Activated CD4-positive, alpha-beta T cell treated with anti-CD3 and anti-CD28 coated beads for 36 hours (primary cell): Measurements from ENCODE around the gene CAPN14. TPM values are rescaled to one million over a fixed set of nuclear protein-coding genes. Genes with fewer than 3 reads are reported as not detected.

ENCODE experiments used
- ATAC-seq: fragments of 200-7000 bp; cut with Tn5 transposase; one replicate; pipeline ENCODE4 v1.10.0; 2021; ENCODE audit warnings: mild to moderate bottlenecking, moderate library complexity
- CTCF ChIA-PET: fragments of 350-600 bp; sonication (Branson Sonifier 250); formaldehyde crosslinking; loops from one replicate; lab custom pipeline; 2021; ENCODE audit warnings: antibody characterized with exemption; lab: Charles Lee
- POLR2A ChIA-PET: fragments of 350-600 bp; sonication (Branson Sonifier 250); formaldehyde crosslinking; loops from one replicate; lab custom pipeline; 2021; ENCODE audit warnings: antibody characterized with exemption, inconsistent platforms; lab: Charles Lee
- DNase-seq: peaks from one replicate; pipeline ENCODE4 v3.0.0-alpha.2; 2020
- H3K27ac Mint-ChIP-seq: one replicate; pipeline ENCODE4 v1.8.0; 2021; ENCODE audit warnings: mixed read lengths
- H3K27me3 Mint-ChIP-seq: one replicate; pipeline ENCODE4 v1.8.0; 2021; ENCODE audit warnings: mixed read lengths
- H3K36me3 Mint-ChIP-seq: one replicate; pipeline ENCODE4 v1.8.0; 2021; ENCODE audit warnings: low read depth, mixed read lengths
- H3K4me1 Mint-ChIP-seq: one replicate; pipeline ENCODE4 v1.8.0; 2021; ENCODE audit warnings: mixed read lengths
- H3K4me3 Mint-ChIP-seq: one replicate; pipeline ENCODE4 v1.8.0; 2021; ENCODE audit warnings: mild to moderate bottlenecking, moderate library complexity, mixed read lengths
- H3K9me3 Mint-ChIP-seq: one replicate; pipeline ENCODE4 v1.8.0; 2021; ENCODE audit warnings: low read depth, mixed read lengths
- intact Hi-C, 2 experiments: fragments of 100-400 bp; cut with DNase I in 1 of 2; cut with micrococcal nuclease in 1 of 2; formaldehyde crosslinking; loops; one replicate each; pipeline versions ENCODE4 v1.14.2 to v1.15.1; 2022 to 2024; cut with DNase I, micrococcal nuclease
- total RNA-seq, 2 experiments: library from RNA; stranded (reverse); gene quantifications; one replicate each; pipeline ENCODE4 v1.2.3, GENCODE V29; 2021

CAPN14 gene, protein sequence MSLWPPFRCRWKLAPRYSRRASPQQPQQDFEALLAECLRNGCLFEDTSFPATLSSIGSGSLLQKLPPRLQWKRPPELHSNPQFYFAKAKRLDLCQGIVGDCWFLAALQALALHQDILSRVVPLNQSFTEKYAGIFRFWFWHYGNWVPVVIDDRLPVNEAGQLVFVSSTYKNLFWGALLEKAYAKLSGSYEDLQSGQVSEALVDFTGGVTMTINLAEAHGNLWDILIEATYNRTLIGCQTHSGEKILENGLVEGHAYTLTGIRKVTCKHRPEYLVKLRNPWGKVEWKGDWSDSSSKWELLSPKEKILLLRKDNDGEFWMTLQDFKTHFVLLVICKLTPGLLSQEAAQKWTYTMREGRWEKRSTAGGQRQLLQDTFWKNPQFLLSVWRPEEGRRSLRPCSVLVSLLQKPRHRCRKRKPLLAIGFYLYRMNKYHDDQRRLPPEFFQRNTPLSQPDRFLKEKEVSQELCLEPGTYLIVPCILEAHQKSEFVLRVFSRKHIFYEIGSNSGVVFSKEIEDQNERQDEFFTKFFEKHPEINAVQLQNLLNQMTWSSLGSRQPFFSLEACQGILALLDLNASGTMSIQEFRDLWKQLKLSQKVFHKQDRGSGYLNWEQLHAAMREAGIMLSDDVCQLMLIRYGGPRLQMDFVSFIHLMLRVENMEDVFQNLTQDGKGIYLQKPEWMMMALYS
- total RNA-seq = under 1 TPM; 0.51 to 0.64 TPM

DNA sequence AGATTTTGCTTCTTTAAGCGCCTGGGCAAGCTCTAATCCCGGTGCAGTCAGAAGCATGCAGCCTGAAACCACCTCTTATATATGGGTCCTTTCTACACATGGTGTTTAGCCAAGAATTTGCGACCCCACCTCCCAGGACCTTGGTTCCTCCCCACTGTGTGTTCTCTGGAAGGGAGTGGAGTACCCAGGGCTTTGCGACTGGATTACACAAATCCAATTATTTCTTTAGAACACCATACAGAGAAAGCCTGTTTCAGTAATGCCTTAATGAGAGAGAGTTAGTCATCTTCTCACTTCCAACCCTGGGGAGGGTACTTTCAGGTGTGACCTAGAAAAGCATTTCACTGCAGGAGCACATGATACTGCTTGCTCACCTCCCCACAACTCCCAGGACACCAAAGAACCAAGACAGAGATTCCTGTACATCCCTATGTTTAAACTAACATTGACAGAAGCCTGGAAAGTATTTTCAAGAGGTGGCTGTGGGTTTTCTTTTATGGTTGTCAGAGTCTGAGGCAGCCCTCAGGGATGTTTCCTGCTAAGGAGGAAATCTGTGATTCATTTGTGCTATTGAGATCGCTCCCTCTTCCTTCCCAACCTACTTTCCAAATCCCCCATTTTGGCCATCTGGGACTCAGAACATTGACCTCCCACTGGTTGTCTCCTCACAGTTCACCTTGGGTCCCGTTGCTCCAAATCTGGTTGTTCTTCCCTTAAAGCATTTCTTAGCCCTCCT is at the start of gene CAPN14:
CAPN14 (minus strand) TSS at position 51 of the 736 bp plus-strand sequence. CDS start 12,068 bp downstream, outside the sequence.
- ATAC-seq = peak; percentile 84
- POLR2A ChIA-PET = no interaction called here
- Mint-ChIP-seq H3K27me3 (peaks cover 6% of the 10 kb centered on the region), H3K4me1 (peaks cover 19% of the 10 kb centered on the region), H3K27ac (no peak within 1 kb of the TSS), H3K9me3 (no peaks in the 10 kb centered on the region), H3K4me3 (no peak within 1 kb of the TSS), H3K36me3 (no peaks in the 10 kb centered on the region)
- DNase-seq = no peak
- CTCF ChIA-PET = interaction anchor here (0.8 to 1.4 kb wide), 2 partner anchors 47 to 482 kb away, joined by 3 to 6 read pairs; no protein-coding TSS in a partner anchor
- intact Hi-C loops = no loop called here

DNA sequence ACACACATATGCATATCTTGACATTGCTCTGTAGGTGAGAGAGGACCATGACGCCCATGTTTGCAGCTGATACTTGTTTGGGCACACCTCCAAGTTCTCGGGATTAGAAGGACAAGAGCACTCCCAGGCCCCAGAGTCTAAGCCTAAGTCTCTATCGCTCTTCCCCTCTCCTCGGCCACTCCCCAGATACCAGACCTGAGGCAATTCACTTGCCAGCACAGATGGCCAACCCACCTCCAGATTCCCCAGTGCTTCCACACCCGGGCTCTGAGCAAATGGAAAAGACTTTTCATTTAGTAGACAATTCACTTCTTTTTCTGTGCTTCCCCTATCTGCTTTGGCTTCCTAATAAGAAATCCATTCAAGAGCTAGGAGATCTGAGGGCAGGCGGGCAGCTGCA is 49.5 kb upstream of the CAPN14 start:
- POLR2A ChIA-PET = no interaction called here
- Mint-ChIP-seq H3K4me1 (no peaks in the 10 kb centered on the region), H3K4me3 (no peak overlapping the region), H3K9me3 (no peaks in the 10 kb centered on the region), H3K27ac (no peak overlapping the region), H3K27me3 (no peaks in the 10 kb centered on the region), H3K36me3 (no peaks in the 10 kb centered on the region)
- DNase-seq (no peak), ATAC-seq (no peak)
- intact Hi-C loops = no loop called here
- CTCF ChIA-PET = interaction anchor here (1.1 kb wide), 1 partner anchor 68 kb away, joined by 3 read pairs; no protein-coding TSS in a partner anchor

DNA sequence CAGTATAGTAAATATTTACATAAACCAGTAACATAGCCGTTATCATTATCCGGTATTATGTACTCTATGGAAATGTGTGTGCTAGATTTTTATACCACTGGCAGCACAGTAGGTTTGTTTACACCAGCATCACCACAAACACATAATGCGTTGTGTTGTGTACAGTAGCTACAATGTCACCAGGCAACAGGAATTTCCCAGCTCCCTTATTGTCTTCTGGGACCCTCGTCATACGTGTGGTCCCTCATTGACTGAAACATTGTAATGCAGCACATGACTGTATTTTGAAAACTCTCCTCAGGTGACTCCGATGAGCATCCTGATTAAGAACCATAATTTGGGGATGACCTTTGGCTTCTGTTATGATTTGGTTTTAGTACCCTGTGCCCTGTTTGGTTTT is 47.9 kb upstream of the CAPN14 start:
- DNase-seq (no peak), ATAC-seq (no peak)
- no peak overlapping the region for H3K27ac Mint-ChIP-seq
- no peaks in the 10 kb centered on the region for H3K36me3 Mint-ChIP-seq
- CTCF ChIA-PET = no interaction called here
- H3K9me3 Mint-ChIP-seq = no peaks in the 10 kb centered on the region
- no peak overlapping the region for H3K4me3 Mint-ChIP-seq
- no peaks in the 10 kb centered on the region for H3K27me3 Mint-ChIP-seq
- H3K4me1 Mint-ChIP-seq = no peaks in the 10 kb centered on the region
- intact Hi-C loops = no loop called here
- POLR2A ChIA-PET = no interaction called here

DNA sequence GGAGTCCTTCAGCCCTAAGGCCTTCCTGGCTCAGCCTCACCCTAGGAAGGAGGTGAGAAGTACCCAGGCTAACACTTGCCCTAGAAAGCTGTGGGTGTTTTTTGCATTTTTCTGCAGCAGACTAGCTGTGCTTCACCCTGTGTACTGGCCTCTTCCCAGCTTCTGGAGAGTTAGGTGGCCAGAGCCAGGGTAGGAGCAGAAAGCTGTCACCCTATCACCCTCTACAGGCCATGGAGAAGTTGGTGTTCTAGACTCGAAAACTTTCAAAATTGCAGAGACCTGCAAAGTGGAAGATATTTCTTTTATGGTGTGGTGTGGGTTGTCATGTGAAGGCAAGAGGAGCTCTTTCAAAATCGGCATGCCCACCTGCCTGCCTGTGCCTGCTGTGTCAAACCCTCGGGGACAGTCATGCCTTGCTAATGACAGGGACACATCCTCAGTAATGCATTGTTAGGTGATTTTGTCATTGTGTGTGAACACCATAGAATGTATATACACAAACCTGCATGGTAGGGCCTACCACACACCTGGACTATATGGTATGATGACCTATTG is 46.4 kb upstream of the CAPN14 start:
- CTCF ChIA-PET = interaction anchor here (0.6 to 0.8 kb wide), 2 partner anchors 24 to 1345 kb away, joined by 3 read pairs; no protein-coding TSS in a partner anchor
- H3K27me3 Mint-ChIP-seq = no peaks in the 10 kb centered on the region
- intact Hi-C loops = no loop called here
- no peak overlapping the region for H3K27ac Mint-ChIP-seq
- no peaks in the 10 kb centered on the region for H3K36me3 Mint-ChIP-seq
- no peak for DNase-seq
- no peak for ATAC-seq
- H3K9me3 Mint-ChIP-seq = no peaks in the 10 kb centered on the region
- no peaks in the 10 kb centered on the region for H3K4me1 Mint-ChIP-seq
- POLR2A ChIA-PET = no interaction called here
- H3K4me3 Mint-ChIP-seq = no peak overlapping the region

DNA sequence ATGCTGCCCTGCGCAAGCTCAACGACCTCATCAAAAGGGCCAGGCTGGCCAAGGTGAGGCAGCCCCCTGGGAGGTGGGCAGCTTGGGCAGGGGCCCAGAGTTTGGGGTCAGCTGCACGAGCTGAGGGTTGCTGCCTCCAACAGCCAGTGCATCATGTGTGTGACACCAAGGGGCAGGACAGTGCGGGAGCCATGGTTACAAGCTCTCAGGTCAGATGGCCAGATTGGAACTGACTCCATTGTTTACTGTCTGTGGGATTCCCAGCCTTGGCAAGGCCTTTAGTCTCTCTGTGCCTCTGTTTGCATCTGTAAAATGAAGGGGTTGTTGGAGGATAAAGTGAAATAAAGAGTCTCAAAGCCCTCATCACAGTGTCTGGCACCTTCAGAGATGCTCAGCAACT is 43.6 kb upstream of the CAPN14 start:
- H3K4me1 Mint-ChIP-seq = no peaks in the 10 kb centered on the region
- no peaks in the 10 kb centered on the region for H3K36me3 Mint-ChIP-seq
- ChIA-PET POLR2A (no interaction called here), CTCF (no interaction called here)
- intact Hi-C loops = no loop called here
- no peak for ATAC-seq
- H3K27ac Mint-ChIP-seq = no peak overlapping the region
- H3K9me3 Mint-ChIP-seq = no peaks in the 10 kb centered on the region
- no peak overlapping the region for H3K4me3 Mint-ChIP-seq
- H3K27me3 Mint-ChIP-seq = no peaks in the 10 kb centered on the region
- no peak for DNase-seq

DNA sequence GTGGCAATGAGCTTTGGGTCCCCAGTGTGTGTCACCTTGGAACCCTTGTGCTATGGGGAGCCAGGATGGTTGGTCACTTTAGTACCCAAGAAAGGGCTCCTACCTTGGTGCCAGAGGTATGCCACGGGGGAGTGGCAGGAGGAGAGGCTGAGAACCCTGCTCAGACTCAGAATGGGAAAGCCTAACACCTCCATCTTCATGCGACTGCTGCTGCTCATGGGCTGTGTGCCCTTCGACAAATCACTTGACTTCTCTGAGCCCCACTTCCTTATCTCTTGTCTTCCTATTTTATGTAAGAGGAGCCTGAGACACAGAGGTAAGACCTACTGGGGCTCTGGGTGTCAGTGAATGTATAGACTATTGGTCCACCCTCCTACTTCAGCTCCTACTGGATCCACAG is 41.8 kb upstream of the CAPN14 start:
- Mint-ChIP-seq H3K27ac (no peak overlapping the region), H3K27me3 (no peaks in the 10 kb centered on the region), H3K36me3 (no peaks in the 10 kb centered on the region), H3K4me3 (no peak overlapping the region), H3K9me3 (no peaks in the 10 kb centered on the region), H3K4me1 (no peaks in the 10 kb centered on the region)
- ChIA-PET POLR2A (no interaction called here), CTCF (no interaction called here)
- intact Hi-C loops = no loop called here
- DNase-seq (no peak), ATAC-seq (no peak)

DNA sequence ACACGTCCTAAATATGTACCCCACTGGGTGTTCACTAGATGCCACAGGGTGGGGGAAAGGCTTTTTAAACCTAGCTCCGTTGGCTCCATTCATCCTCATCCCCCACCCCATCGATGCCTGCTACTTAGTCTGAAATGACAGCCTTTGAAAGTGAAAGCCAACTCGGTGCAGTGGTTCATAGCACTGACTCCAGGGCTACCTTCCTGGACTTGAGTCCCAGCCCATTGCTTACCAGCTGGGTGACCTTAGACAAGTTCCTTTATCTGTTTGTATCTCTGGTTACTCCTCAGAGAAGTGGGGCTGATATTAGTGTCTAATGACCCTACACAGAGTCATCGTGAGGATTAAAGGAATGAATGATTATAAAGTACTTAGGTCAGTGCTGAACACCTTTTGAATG is 41.0 kb upstream of the CAPN14 start:
- intact Hi-C loops = no loop called here
- POLR2A ChIA-PET = no interaction called here

DNA sequence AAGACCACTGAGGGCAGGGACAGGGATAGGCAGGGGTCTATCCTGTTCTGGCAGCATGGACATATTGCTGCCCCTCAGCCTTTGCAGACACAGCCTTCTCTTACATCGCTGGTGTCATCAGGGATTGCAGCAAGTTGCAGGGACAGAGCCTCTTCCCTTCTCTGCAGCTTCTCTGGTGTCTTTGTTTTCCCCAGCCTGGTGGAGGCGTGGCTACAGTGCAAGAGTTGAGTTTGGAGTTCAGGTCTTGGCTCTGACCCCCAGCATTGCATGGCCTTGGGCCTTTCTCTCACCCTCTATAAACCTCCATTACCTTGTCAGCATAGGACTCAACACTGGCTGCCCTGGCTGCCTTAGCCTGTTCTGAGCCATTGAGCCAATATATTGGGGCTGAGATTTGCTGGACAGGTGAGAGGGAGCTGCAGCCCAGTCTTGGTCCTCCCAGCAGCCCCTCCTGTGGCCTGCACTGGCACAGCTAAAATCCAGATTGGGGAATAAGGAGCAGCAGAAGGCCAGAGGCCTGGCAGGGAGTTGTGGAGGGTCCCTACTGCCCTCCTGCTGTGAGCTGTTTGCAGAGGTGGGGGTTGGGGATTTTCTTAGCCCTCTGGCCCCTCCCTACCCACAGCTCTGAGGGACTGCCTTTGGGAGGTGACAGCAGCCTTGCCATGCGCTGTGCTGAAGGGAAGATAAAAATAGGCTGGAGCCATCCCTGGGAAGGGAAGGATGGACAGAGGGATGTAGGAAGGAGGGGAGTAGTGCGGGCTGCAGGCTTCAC is 39.5 kb upstream of the CAPN14 start:
- no peak overlapping the region for H3K27ac Mint-ChIP-seq
- H3K4me1 Mint-ChIP-seq = no peaks in the 10 kb centered on the region
- no peaks in the 10 kb centered on the region for H3K9me3 Mint-ChIP-seq
- ChIA-PET POLR2A (no interaction called here), CTCF (no interaction called here)
- H3K27me3 Mint-ChIP-seq = no peaks in the 10 kb centered on the region
- no peak overlapping the region for H3K4me3 Mint-ChIP-seq
- ATAC-seq = no peak
- no peak for DNase-seq
- no peaks in the 10 kb centered on the region for H3K36me3 Mint-ChIP-seq
- intact Hi-C loops = no loop called here

More for the DNA sequence above, 41.0 kb upstream of the CAPN14 start:
- no peaks in the 10 kb centered on the region for H3K9me3 Mint-ChIP-seq
- DNase-seq = no peak
- H3K27ac Mint-ChIP-seq = no peak overlapping the region
- H3K4me3 Mint-ChIP-seq = no peak overlapping the region
- no peaks in the 10 kb centered on the region for H3K36me3 Mint-ChIP-seq
- CTCF ChIA-PET = no interaction called here
- H3K27me3 Mint-ChIP-seq = no peaks in the 10 kb centered on the region
- no peak for ATAC-seq
- no peaks in the 10 kb centered on the region for H3K4me1 Mint-ChIP-seq

DNA sequence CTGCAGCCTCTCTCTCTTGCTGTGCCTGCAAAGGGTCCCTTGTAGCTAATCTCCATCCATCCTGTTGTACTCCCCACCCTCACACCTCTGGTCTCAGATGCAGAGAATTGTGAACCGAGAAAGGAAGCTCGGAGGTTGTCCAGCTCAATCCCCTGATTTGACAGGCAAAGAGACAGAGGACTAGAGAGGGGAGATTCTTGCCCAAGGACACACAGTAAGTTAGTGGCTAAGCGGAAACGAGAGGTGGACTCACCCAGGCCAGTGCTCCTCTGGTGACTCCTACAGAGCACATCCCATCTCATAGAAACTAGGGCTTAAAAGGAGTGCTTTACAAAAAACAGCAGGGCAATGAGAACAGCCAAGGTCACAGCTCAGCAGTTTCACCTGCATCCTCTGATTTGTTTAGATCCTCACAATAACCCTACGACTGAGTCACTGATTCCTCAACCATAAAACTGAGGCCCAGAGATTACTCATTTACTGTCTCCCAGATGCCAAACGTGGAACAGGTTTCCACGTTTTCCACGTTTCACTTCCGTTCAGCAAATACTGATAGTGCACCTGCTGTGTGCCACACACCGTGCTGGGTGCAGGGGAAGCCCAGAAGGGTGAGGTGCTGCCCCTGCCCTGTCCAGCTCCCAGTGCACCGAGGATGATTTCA is 38.7 kb upstream of the CAPN14 start:
- no peaks in the 10 kb centered on the region for H3K4me1 Mint-ChIP-seq
- H3K27ac Mint-ChIP-seq = no peak overlapping the region
- no peaks in the 10 kb centered on the region for H3K36me3 Mint-ChIP-seq
- CTCF ChIA-PET = no interaction called here
- H3K4me3 Mint-ChIP-seq = no peak overlapping the region
- POLR2A ChIA-PET = interaction anchor here (0.6 kb wide), 1 partner anchor 64 kb away, joined by 4 read pairs; no protein-coding TSS in a partner anchor
- intact Hi-C loops = no loop called here
- DNase-seq = no peak
- no peaks in the 10 kb centered on the region for H3K9me3 Mint-ChIP-seq
- no peak for ATAC-seq
- H3K27me3 Mint-ChIP-seq = no peaks in the 10 kb centered on the region

DNA sequence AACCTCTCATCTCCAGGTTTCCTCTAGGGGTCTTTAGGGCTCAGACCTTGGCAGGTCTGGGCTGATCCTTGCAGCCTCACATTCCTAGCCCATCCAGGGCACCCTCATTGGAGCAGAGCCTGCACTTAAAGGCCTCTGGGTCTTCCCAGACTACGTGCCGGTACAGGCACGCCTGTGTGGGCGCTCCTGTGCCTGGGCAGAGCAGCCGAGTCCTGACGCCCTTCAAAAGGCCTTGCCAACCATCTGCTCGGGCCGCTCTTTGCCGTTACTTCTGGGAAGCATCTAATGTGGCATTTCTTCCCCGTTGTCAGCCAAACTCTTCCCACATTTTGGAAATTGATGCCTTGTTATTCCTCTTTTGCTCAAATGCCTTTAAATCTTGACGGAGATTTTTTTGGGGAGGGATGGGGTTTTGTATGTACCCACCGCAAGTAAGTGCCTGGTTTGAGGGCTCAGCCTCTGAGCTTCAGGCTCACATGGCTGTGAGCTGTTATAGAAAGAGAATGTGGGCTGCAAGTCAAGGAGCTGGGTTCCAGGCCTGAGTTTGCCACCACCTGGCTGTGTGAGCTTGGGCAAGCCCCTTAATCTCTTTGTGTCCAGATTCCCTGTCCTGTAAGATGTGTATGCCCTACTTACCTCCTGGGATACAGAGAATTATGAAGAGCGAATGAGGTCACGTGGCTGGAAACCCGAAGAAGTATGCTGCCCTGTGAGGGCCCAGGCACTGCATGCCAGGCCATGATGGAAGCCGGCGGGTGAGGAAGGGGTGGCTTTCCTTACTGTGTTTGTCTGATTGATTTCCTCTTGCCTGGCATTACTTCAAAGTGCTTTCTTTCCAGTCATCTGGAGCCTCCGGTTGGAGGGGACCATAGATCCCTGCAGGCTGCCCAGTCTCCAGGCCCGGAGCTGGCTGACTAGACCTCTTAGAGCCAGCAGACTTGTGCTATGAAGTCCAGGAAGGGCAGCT is 37.2 kb upstream of the CAPN14 start:
- CTCF ChIA-PET = interaction anchor here (1.4 kb wide), 1 partner anchor 11 kb away, joined by 3 read pairs; no protein-coding TSS in a partner anchor
- no peaks in the 10 kb centered on the region for H3K4me1 Mint-ChIP-seq
- DNase-seq (no peak), ATAC-seq (no peak)
- POLR2A ChIA-PET = no interaction called here
- no peak overlapping the region for H3K4me3 Mint-ChIP-seq
- intact Hi-C loops = no loop called here
- H3K9me3 Mint-ChIP-seq = no peaks in the 10 kb centered on the region
- H3K27me3 Mint-ChIP-seq = no peaks in the 10 kb centered on the region
- H3K36me3 Mint-ChIP-seq = no peaks in the 10 kb centered on the region
- H3K27ac Mint-ChIP-seq = no peak overlapping the region
